ENCODE data around the gene C1QTNF8.

DNA sequence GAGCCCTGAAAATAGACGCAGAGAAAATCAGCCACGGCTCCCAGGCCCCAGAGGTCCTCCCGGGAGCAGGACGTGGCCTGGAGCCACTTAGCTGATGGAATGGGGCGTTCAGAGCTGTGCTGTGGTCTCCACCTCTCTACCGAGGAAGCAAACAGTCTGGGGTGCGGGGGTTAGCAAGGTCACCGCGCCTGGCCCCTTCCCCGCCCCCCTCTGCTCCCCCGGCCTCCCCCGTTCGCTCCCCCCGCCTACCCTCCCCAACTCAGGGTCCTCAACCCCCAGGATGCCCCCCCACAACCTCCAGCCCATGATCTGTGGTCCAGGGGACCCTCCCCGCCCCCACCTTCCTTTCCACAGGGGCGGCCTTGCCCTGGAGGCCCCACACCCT, 20.6 kb upstream of the C1QTNF8 start:
- TF ChIP-seq, protein P1, sequence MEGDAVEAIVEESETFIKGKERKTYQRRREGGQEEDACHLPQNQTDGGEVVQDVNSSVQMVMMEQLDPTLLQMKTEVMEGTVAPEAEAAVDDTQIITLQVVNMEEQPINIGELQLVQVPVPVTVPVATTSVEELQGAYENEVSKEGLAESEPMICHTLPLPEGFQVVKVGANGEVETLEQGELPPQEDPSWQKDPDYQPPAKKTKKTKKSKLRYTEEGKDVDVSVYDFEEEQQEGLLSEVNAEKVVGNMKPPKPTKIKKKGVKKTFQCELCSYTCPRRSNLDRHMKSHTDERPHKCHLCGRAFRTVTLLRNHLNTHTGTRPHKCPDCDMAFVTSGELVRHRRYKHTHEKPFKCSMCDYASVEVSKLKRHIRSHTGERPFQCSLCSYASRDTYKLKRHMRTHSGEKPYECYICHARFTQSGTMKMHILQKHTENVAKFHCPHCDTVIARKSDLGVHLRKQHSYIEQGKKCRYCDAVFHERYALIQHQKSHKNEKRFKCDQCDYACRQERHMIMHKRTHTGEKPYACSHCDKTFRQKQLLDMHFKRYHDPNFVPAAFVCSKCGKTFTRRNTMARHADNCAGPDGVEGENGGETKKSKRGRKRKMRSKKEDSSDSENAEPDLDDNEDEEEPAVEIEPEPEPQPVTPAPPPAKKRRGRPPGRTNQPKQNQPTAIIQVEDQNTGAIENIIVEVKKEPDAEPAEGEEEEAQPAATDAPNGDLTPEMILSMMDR (IDR thresholded peaks at IDR 0.05; ENCODE audit: insufficient read depth, low read depth, low read length), result no peak
- no peak for TF ChIP-seq EZH2 (IDR thresholded peaks at IDR 0.05; ENCODE audit: insufficient read depth, low read length)

Measured in astrocyte (in vitro differentiated cells and primary cell).